ENCODE measurements around the gene ADGRB2.

Gene ADGRB2

GRCh38 chr1:31726715-31727114 is 37.4 kb downstream of the ADGRB2 start:
- Histone ChIP-seq H3K27me3 (ENCODE audit: control insufficient read depth, insufficient read depth, low read length, poor library complexity, severe bottlenecking) (no peaks in the 10 kb centered on the region), H3K4me1 (ENCODE audit: control insufficient read depth, insufficient read depth, low read length) (peaks cover 6% of the 10 kb centered on the region), H3K9me3 (ENCODE audit: control insufficient read depth, low read length) (no peaks in the 10 kb centered on the region), H3K27ac (ENCODE audit: insufficient read depth, low read depth, low read length, poor library complexity, severe bottlenecking) (no peak overlapping the region), H3K36me3 (ENCODE audit: control insufficient read depth, insufficient read depth, low read length) (no peaks in the 10 kb centered on the region), H3K4me3 (ENCODE audit: insufficient read depth, low read depth, low read length) (no peak overlapping the region)
- 87 to 88% methylated on average over 4 of the region's 4 CpGs for WGBS, 2 experiments

GRCh38 chr1:31725777-31726535 is 38.2 kb downstream of the ADGRB2 start:
- H3K36me3 ChIP-seq (ENCODE audit: control insufficient read depth, insufficient read depth, low read length) = no peaks in the 10 kb centered on the region
- WGBS, 2 experiments = 91 to 93% methylated on average over 12 of the region's 12 CpGs
- H3K9me3 ChIP-seq (ENCODE audit: control insufficient read depth, low read length) = no peaks in the 10 kb centered on the region
- H3K4me3 ChIP-seq (ENCODE audit: insufficient read depth, low read depth, low read length) = no peak overlapping the region
- H3K27me3 ChIP-seq (ENCODE audit: control insufficient read depth, insufficient read depth, low read length, poor library complexity, severe bottlenecking) = no peaks in the 10 kb centered on the region
- H3K4me1 ChIP-seq (ENCODE audit: control insufficient read depth, insufficient read depth, low read length) = peaks cover 6% of the 10 kb centered on the region
- H3K27ac ChIP-seq (ENCODE audit: insufficient read depth, low read depth, low read length, poor library complexity, severe bottlenecking) = no peak overlapping the region

GRCh38 chr1:31725134-31725533 is 39.0 kb downstream of the ADGRB2 start:
- 83% methylated on average over 10 of the region's 10 CpGs for WGBS, 2 experiments
- Histone ChIP-seq H3K9me3 (ENCODE audit: control insufficient read depth, low read length) (no peaks in the 10 kb centered on the region), H3K4me1 (ENCODE audit: control insufficient read depth, insufficient read depth, low read length) (peaks cover 6% of the 10 kb centered on the region), H3K4me3 (ENCODE audit: insufficient read depth, low read depth, low read length) (no peak overlapping the region), H3K27me3 (ENCODE audit: control insufficient read depth, insufficient read depth, low read length, poor library complexity, severe bottlenecking) (no peaks in the 10 kb centered on the region), H3K27ac (ENCODE audit: insufficient read depth, low read depth, low read length, poor library complexity, severe bottlenecking) (no peak overlapping the region), H3K36me3 (ENCODE audit: control insufficient read depth, insufficient read depth, low read length) (no peaks in the 10 kb centered on the region)

GRCh38 chr1:31723828-31724359 is 40.2 kb downstream of the ADGRB2 start:
- peaks cover 8% of the 10 kb centered on the region for H3K4me1 ChIP-seq (ENCODE audit: control insufficient read depth, insufficient read depth, low read length)
- no peak overlapping the region for H3K27ac ChIP-seq (ENCODE audit: insufficient read depth, low read depth, low read length, poor library complexity, severe bottlenecking)
- H3K36me3 ChIP-seq (ENCODE audit: control insufficient read depth, insufficient read depth, low read length) = no peaks in the 10 kb centered on the region
- no peaks in the 10 kb centered on the region for H3K9me3 ChIP-seq (ENCODE audit: control insufficient read depth, low read length)
- H3K27me3 ChIP-seq (ENCODE audit: control insufficient read depth, insufficient read depth, low read length, poor library complexity, severe bottlenecking) = no peaks in the 10 kb centered on the region
- WGBS, 2 experiments = 56 to 59% methylated on average over 5 of the region's 5 CpGs
- no peak overlapping the region for H3K4me3 ChIP-seq (ENCODE audit: insufficient read depth, low read depth, low read length)

GRCh38 chr1:31718327-31718897 is 45.7 kb downstream of the ADGRB2 start:
- Histone ChIP-seq H3K27ac (ENCODE audit: insufficient read depth, low read depth, low read length, poor library complexity, severe bottlenecking) (no peak overlapping the region), H3K27me3 (ENCODE audit: control insufficient read depth, insufficient read depth, low read length, poor library complexity, severe bottlenecking) (no peaks in the 10 kb centered on the region), H3K9me3 (ENCODE audit: control insufficient read depth, low read length) (no peaks in the 10 kb centered on the region), H3K4me3 (ENCODE audit: insufficient read depth, low read depth, low read length) (no peak overlapping the region), H3K36me3 (ENCODE audit: control insufficient read depth, insufficient read depth, low read length) (no peaks in the 10 kb centered on the region), H3K4me1 (ENCODE audit: control insufficient read depth, insufficient read depth, low read length) (peaks cover 9% of the 10 kb centered on the region)
- WGBS, 2 experiments = 84 to 85% methylated on average over 4 of the region's 4 CpGs

GRCh38 chr1:31717341-31717740 is 46.8 kb downstream of the ADGRB2 start:
- Histone ChIP-seq H3K27me3 (ENCODE audit: control insufficient read depth, insufficient read depth, low read length, poor library complexity, severe bottlenecking) (no peaks in the 10 kb centered on the region), H3K4me3 (ENCODE audit: insufficient read depth, low read depth, low read length) (no peak overlapping the region), H3K27ac (ENCODE audit: insufficient read depth, low read depth, low read length, poor library complexity, severe bottlenecking) (no peak overlapping the region), H3K9me3 (ENCODE audit: control insufficient read depth, low read length) (no peaks in the 10 kb centered on the region), H3K4me1 (ENCODE audit: control insufficient read depth, insufficient read depth, low read length) (peaks cover 9% of the 10 kb centered on the region), H3K36me3 (ENCODE audit: control insufficient read depth, insufficient read depth, low read length) (no peaks in the 10 kb centered on the region)
- 91 to 92% methylated on average over 6 of the region's 6 CpGs for WGBS, 2 experiments

- Histone ChIP-seq H3K4me3 (ENCODE audit: insufficient read depth, low read depth, low read length) (no peak overlapping the region), H3K4me1 (ENCODE audit: control insufficient read depth, insufficient read depth, low read length) (peaks cover 9% of the 10 kb centered on the region), H3K9me3 (ENCODE audit: control insufficient read depth, low read length) (no peaks in the 10 kb centered on the region), H3K27me3 (ENCODE audit: control insufficient read depth, insufficient read depth, low read length, poor library complexity, severe bottlenecking) (no peaks in the 10 kb centered on the region), H3K27ac (ENCODE audit: insufficient read depth, low read depth, low read length, poor library complexity, severe bottlenecking) (no peak overlapping the region), H3K36me3 (ENCODE audit: control insufficient read depth, insufficient read depth, low read length) (no peaks in the 10 kb centered on the region)
- 6 to 10% methylated on average over 7 of the region's 7 CpGs for WGBS, 2 experiments
Measured at GRCh38 chr1:31715873-31716220, 48.3 kb downstream of the ADGRB2 start.

GRCh38 chr1:31715087-31715872 is 48.9 kb downstream of the ADGRB2 start:
- Histone ChIP-seq H3K27me3 (ENCODE audit: control insufficient read depth, insufficient read depth, low read length, poor library complexity, severe bottlenecking) (no peaks in the 10 kb centered on the region), H3K27ac (ENCODE audit: insufficient read depth, low read depth, low read length, poor library complexity, severe bottlenecking) (peak overlapping the region; percentile 55), H3K4me1 (ENCODE audit: control insufficient read depth, insufficient read depth, low read length) (peaks cover 9% of the 10 kb centered on the region), H3K4me3 (ENCODE audit: insufficient read depth, low read depth, low read length) (peak overlapping the region; percentile 50), H3K36me3 (ENCODE audit: control insufficient read depth, insufficient read depth, low read length) (no peaks in the 10 kb centered on the region), H3K9me3 (ENCODE audit: control insufficient read depth, low read length) (no peaks in the 10 kb centered on the region)
- 4 to 5% methylated on average over 44 of the region's 44 CpGs for WGBS, 2 experiments

- Histone ChIP-seq H3K4me1 (ENCODE audit: control insufficient read depth, insufficient read depth, low read length) (peaks cover 9% of the 10 kb centered on the region), H3K4me3 (ENCODE audit: insufficient read depth, low read depth, low read length) (peak overlapping the region; percentile 50), H3K36me3 (ENCODE audit: control insufficient read depth, insufficient read depth, low read length) (no peaks in the 10 kb centered on the region), H3K9me3 (ENCODE audit: control insufficient read depth, low read length) (no peaks in the 10 kb centered on the region), H3K27ac (ENCODE audit: insufficient read depth, low read depth, low read length, poor library complexity, severe bottlenecking) (peak overlapping the region; percentile 55), H3K27me3 (ENCODE audit: control insufficient read depth, insufficient read depth, low read length, poor library complexity, severe bottlenecking) (no peaks in the 10 kb centered on the region)
- WGBS, 2 experiments = 3% methylated on average over 39 of the region's 39 CpGs
Measured at GRCh38 chr1:31714442-31715086, 49.6 kb downstream of the ADGRB2 start.

GRCh38 chr1:31712630-31713029 is 51.5 kb downstream of the ADGRB2 start:
- Histone ChIP-seq H3K4me1 (ENCODE audit: control insufficient read depth, insufficient read depth, low read length) (peaks cover 3% of the 10 kb centered on the region), H3K4me3 (ENCODE audit: insufficient read depth, low read depth, low read length) (no peak overlapping the region), H3K36me3 (ENCODE audit: control insufficient read depth, insufficient read depth, low read length) (no peaks in the 10 kb centered on the region), H3K27me3 (ENCODE audit: control insufficient read depth, insufficient read depth, low read length, poor library complexity, severe bottlenecking) (no peaks in the 10 kb centered on the region), H3K9me3 (ENCODE audit: control insufficient read depth, low read length) (no peaks in the 10 kb centered on the region), H3K27ac (ENCODE audit: insufficient read depth, low read depth, low read length, poor library complexity, severe bottlenecking) (no peak overlapping the region)
- WGBS, 2 experiments = 60 to 69% methylated on average over 1 of the region's 1 CpG
